GM21576 (cell line): ENCODE measurements around the gene DCUN1D4.

Source experiments
- ATAC-seq: cut with Tn5 transposase; IDR thresholded peaks from one replicate; pipeline ENCODE4 v1.9.1; 2021; ENCODE audit warnings: mild to moderate bottlenecking, moderate library complexity; ENCODE audit not compliant: unreplicated experiment

DCUN1D4 gene

DNA sequence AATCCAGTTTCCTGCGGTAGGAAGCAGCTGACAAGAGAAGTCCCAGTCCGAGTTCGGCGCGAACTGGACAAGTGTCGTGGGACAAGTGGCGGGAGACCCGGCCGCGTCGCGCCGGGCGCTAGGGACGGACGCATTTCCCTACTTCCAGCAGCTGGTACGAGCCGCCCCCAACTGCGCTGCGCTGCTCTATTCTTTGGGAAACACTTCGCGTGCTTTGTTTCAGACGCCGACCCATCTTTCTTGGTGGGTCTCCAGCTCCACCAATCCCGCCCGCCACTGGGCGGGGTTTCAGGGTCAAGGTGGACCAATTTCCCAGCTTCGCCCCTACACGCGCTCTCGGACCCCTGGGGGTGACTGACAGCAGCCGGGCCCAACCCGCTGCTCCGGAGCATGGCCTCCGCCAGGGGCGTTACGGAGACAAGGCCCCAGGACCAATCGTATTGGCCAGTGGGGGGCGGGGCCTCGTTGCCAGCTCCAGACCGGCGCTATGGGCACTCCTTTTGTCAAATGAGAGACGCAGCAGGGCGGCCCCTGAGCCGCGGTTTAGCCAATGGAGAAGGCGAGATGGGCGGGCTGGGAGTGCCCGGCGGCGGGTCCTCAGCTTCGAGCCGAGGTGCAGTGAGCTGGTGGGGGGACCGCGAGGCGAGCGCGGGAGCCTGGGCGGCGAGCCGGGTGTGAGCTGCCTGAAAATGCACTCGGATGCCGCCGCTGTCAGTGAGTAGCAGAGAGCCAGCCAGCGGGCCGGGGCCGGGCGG, at the start of gene DCUN1D4:
TSS of gene DCUN1D4 (plus strand) at position 600 of the 755 bp plus-strand sequence. CDS start at position 690, 90 bp downstream.
- ATAC-seq, result peak; percentile 91

DNA sequence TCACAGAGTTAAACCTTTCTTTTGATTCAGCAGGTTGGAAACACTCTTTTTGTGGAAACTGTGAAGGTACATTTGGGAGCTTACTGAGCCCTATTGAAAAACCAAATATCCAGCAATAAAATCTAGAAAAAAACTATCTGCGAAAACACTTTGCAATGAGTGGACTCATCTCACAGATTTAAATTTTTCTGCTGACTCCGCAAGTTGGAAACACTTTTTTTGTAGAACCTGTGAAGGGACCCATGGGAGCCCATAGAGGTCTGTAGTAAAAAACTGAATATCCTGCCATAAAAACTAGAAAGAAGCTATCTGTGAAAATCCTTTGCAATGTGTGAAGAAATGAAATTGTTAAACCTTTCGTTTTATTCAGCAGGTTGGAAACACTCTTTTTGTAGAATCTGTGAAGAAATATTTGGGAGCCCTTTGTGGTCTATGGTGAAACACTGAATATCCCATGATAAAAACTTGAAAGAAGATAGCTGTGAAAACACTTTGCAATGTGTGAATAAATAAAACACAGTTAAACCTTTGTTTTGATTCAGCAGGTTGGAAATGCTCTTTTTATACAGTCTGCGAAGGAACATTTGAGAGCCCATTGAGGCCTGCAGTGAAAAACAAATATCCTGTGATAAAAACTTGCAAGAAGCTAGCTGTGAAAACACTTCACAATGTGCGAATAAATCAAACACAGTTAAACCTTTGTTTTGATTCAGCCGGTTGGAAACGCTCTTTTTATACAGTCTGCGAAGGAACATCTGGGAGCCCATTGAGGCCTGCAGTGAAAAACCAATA, 22.3 kb upstream of the DCUN1D4 start:
- ATAC-seq, result no peak

DNA sequence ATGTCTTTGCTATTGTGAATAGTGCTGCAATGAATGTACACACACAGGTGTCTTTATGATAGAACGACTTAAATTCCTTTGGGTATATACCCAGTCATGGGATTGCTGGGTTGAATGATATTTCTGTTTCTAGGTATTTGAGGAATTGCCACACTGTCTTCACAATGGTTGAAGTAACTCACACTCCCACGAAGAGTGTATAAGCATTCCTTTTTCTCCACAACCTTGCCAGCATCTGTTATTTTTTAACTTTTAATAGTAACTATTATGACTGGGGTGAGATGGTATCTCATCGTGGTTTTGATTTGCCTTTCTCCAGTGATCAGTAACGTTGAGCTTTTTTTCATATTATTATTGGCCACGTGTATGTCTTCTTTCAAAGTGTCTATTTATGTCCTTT, 17.6 kb upstream of the DCUN1D4 start:
- ATAC-seq, result no peak

DNA sequence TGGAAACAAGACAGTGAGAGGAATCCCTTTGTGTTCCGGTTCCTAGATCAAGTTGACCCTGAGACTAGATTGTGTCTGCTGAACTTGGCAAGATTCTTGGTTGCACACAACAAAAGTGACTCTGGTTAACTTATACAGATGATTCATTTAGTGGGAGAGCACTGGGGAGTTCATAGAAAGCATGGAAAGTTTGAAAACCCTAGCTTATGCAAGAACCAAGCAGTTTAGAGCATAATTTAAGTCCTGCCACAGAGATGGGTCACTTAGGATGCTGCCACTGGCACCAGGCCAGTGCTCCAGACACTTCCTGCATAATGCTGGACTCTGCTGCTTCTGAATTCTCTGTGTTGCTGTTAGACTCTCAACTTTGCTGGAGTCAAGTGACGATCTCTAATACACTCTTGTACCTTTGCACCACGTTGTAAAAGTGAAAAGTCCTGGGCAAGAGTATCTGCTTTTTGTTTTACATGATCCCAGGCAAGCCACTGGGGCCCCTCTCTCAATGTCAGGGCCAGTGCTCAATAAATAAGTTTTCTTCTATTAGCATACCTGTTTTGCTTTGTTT, 12.7 kb upstream of the DCUN1D4 start:
- no peak for ATAC-seq

DNA sequence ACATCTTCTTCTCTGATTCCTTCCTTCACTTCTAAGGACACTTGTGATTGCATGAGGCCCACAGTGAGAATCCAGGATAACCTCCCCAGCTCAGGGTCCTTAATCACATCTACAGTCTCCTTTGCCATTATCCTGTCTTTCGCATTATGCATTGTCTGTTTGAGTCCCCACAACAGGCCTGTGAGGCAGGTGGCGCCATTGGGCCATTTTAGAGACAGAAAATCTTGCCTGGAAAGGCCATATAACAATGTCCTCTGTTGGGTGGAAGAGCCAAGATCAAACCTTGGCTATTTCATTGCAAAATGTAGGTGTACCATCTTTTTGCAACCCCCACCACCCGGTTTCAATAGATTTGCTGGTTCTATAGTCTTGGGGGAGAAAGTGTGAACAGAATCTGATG, 11.8 kb upstream of the DCUN1D4 start:
- peak; percentile 75 for ATAC-seq

DNA sequence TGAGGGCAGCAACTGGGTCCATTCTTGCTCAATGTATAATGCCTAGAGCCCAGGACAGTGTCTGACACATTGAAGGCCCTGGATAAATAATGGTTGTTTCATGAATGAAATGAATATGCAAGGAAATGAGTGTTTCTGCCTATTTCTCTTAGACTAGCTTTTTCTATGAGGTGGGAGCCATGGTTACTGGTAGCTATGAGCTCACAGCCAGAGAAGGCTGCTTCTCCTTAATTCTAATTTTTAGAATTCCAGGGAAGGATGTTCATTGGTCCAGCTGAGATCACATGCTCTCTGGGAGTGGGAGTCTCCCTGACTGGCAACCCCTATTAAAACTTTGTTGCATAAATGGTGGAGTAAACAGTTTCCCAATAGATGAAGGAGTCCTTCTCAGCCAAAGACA, 9.7 kb upstream of the DCUN1D4 start:
- ATAC-seq, result no peak

DNA sequence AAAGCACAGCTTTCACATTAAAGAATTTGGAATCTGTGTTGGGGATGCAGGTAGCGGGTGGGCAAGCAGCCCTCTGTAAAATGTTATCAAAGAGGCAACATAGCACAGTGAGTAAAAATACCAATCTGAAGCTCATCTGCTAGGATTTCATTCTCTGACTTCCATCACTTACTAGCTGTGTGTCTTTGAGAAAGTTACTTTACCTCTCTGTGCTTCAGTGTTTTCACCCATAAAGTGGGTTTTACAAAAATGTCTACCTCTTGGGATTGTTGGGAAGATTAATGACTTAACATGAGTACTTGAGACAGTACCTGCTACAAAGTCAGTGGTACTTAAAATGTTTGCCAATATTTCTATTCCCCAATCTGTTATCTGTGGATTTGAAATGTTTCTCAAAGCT, 7.9 kb upstream of the DCUN1D4 start:
- no peak for ATAC-seq

DNA sequence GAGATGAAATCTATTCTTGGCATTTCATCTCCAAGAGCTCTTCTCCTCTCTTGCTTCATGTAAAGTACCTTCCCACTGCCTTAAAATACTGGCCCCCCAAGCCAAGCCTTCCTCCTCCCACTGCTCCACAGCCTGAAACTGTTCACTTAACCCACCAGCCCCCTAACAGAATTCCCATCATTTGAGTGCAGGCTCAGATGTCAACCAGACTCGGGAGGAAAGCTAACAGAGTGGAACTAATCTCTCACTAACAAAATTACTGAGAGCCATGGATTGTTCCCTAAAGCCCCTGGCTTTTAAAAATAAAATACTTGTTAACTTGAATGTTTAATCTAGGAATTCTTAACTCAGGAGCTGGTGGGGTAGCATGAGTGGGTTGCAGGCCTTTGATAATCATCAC, 7.1 kb upstream of the DCUN1D4 start:
- no peak for ATAC-seq

DNA sequence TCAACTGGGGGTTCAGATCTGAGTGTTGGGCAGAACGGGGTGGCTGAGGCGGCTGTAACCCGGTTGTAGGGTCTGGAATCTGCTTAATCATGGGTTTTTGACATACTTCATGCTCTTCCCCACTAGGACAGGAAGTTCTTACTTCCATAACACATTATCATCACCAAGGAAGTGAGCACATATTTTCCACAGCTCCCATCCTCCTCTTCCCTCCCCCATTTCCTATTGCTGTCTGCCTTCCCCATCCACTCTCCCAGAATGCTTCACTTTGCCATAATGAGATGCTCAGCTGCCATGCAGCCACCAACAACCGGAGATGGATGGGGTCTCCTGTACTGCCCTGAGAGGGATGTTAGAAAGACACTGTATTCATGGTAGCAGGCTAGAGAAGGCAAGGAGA, 6.4 kb upstream of the DCUN1D4 start:
- no peak for ATAC-seq

DNA sequence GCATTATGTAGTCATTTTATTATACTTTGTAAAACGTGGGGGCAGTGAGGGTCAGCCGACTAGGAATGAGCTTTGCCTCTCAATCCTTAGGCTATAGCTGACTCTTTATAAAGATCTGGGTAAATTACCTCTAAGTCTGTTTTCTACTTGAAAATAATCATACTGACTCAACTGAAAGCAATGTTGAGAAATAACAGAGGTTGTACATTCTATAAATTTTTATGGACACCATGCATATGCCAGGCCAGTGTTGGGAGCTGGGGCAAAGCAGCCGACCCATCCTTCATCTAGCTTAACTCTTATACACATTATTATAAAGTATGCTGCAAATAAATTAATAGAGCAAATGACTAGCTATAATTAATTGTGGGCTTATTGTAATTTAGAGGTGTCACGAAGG, 2.2 kb upstream of the DCUN1D4 start:
- no peak for ATAC-seq

DNA sequence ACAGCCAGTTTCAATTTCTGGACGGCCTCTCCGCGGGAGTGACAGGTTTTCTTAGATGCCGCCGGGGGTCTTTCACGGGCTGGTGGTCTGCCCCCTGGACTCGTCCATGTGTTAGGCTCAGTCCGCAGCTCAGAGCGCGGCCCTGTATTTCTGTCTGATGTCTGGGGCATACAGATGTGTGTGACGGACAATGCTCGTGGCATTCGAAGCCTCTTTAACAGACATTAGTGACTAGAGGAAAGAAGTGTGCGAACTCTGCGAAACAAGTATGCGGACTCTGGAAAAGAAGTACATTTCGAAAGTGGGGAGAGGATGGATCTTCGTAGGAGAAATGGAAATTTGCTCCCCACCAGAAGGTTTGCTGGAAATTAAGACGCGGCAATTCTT, 793 bp upstream of the DCUN1D4 start:
- no peak for ATAC-seq

DNA sequence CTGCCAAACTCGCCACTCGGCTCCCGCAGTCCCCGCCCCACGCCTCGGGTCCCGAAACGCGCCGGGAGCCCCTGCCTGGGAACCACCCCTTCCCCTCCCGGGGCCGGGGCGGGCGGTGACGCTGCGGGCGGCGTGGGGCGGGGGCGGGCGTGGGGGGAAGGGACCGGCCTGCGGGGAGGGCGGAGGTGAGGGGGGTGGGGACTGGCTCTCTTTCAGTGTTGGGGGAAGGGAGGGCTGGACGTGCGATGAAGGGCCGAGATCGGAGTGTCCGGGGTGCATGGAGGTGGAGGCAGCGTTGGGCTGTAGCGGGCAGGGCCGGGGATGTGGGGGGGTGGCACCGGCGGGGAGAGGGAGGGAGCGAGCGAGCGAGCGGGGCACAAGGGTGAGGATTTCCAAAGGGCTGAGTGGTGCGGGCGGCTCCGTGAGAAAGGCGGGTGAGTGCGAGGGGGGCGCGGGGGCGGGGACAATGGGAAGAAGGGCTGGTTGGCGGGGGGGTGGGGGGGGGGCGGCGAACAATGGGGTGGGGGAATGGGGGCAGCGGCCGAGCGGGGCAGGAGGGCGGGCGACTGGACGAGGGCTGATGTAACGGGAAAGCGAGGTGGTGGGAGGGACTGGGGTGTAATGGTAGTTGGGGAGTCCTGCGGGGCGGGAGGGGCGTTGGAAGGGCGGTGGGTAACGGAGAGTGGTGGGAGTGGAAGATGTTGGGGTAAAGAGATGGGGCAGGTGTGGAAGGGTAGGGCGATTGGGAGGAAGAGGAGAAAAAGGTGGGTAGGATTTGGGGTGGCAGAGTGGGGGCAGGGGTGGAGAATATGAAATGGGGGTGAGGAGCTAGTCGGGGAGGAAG, 578 bp downstream of the DCUN1D4 start:
- ATAC-seq, result peak; percentile 18

DNA sequence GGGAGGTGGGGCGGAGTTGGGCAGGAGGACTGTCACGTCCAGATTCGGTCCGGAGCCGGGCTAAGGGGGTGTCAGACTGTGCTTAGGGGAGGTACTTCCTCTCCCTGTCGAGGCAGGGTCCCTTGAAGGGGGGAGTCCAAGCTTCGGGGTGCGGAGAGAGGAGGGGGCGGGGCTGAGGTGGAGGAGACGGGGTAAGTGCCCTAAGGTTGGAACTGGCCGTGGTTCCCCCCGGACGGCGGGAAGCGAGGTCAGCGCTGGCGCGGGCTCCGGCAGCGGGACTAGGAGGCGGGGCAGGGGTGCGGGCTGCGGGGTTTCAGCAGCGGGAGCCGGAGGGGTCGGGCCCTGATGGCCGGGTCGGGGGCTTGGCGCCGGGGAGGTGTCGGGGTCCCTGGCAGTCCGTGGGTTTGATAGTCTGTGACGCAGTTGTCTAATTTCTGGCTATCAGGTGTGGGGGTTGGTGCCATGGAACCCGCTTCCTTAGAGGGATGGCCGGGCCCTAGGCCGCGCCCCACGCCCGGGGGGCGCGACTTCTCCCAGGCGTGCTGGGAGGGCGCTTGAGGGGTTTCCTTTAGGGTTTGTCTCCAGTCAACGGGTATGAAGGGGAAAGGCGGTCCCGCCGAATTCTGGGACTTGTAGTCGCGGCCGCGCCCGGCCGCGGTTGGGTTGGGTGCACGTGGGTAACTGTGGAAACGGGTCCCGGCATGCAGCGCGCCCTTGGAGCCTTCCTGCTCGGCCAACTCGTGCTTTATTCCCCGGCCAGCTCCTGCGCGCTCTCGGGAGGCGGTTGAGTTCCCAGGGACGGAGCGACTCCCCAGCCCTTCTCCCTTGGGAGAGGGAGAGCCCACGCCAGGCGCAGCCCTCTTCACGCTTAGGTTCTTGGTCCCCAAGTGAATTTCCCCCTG, 1.5 kb downstream of the DCUN1D4 start:
- peak; percentile 37 for ATAC-seq

DNA sequence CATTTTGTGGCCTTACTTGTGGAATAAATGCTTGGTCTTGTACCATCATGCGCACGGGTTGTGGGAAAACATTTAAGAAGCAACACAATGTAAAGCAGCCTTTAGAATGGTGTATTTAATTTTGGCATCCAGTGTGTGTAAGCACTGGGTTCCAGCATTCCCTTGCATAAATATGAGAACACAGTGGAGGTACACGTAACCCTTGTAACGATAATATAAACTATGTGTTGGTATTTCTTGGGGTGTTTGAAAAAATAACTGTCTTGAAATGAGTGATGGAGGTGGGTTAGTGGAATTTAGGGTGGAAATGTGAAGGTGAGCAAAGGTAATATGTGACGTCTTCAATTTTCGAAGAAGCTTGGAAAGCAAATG, 2.1 kb downstream of the DCUN1D4 start:
- ATAC-seq, result no peak

DNA sequence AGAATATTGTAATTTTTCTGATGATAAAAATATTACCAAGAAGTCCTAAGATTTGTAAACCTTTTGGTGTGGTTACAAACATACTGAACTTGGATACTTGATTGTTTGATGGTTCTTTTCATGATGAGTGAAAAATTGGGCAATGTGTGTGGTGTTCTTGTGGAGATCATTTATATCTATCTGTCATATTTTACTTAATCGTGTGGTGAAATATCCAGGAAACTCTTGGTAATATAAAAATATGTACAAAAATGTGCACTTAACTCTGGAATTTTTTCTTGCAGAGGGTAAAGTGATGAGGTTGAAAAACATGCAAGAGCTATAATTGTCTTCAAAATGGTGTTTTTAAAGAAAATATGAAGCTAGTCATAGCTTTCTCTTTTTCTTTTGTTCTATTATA, 2.8 kb downstream of the DCUN1D4 start:
- no peak for ATAC-seq

DNA sequence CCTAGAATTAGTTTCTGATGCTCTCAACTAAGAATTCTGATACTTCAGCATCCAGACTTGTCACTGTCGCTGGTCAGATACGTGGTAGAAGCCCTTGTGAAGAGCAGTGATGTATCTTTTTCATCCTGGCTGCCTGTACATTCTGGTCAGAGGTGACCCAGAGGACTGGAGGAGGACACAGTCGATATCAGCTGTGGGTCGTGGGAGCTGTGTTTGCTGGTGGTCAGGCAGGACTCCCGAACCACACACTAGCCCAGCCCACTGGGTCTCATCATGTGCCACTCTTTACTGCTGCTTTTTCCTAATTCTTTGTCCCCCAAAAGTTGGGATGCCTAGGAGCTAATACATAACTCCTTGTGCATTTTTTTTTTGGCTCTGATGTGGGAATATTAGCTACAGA, 6.5 kb downstream of the DCUN1D4 start:
- ATAC-seq, result no peak

DNA sequence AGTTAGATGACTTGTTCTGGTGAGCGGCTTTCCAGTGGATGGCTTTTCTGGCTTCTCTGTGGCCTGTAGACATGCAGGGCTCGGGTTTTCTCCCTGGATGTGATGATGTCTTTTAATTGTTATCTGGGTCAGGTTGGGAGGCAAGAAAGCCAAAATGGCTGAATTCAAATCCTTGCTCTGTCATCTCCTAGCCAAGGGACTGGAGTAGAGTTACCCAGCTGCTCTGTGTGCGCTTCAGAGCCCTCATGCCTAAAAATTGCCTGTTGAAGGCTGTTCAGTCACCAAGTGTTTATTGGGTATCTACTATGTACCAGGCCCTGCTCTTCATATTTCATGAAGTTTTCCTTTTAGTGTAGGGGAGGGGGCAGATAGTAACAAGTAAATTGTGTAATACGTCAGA, 7.3 kb downstream of the DCUN1D4 start:
- no peak for ATAC-seq

DNA sequence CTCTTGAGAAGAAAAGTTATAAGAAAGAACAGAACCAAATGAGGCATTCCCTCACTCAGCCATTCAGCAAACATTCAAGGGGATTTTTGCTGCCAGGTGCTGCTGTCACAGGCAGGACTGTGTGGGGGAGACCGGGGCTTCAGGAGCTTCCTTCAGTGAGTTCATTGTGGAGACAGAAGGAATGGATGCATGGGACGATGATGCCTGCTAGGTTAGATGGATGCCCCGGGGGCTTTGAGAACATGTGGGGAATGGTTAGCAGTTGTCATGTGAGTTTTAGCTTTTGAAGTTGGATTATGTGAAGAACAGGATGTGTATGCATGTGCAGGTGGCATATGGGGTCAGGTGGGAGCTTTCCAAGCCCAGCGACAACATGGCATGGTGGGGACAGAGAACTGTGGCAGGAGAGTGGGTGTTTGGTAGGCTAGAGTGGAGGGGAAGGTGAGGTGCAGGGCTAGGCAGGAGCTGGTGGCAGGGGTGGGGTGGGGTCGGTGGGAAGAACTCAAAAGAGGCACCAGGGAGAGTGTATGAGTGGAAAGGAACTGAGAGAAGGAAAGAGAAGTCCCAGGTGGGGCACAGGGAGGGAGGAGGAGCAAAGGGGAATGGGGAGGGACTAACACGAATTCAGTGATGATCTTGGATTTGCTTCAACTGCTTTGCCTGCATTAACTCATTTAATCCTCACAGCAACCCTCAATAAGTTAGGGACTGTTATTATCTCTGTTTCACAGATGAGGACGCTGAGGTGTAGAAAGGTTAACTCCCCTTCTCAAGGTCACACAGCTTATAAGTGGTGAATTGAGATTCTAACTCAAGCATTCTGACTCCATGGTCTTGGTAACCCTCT, 8.4 kb downstream of the DCUN1D4 start:
- no peak for ATAC-seq

DNA sequence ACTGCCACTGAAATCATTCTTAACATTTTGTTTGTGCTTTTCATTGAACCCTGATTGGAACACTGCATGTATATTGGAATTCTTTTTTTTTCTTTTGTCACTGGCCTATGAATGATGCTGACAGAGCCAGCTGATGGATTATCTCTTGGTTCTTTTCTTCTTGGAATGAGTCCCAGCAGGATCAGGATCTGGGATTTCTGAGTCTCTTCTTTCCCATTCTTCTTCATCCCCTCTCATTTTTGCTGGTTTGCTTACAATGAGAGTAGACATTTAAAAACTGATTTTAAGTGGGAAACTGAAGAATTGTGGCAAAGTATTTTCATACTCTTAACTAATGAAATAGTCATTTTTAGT, 9.0 kb downstream of the DCUN1D4 start:
- no peak for ATAC-seq
